GM23338 (cell line): Measurements from ENCODE around the gene KPTN. TPM values are rescaled to one million over a fixed set of nuclear protein-coding genes. Genes with fewer than 3 reads are reported as not detected.

Experiments
- ATAC-seq: fragments of 200-7000 bp; cut with Tn5 transposase; 3 replicates; pipeline ENCODE4 v1.9.1; 2020
- DNase-seq: peaks from one replicate; pipeline ENCODE4 v3.0.0-alpha.2; 2015; ENCODE audit warnings: low spot score
- H2AFZ ChIP-seq: fragments of 200-600 bp; sonication (generic); 2 replicates; pipeline ENCODE4 v1.8.0; 2016; ENCODE audit warnings: antibody characterized with exemption, mild to moderate bottlenecking, moderate library complexity
- H3F3A ChIP-seq: fragments of 200-600 bp; sonication (generic); replicated peaks from 2 replicates; pipeline ENCODE4 v1.8.0; 2017; ENCODE audit warnings: antibody characterized with exemption, mixed run types, low read depth
- H3K27ac ChIP-seq: fragments of 200-600 bp; sonication (generic); 2 replicates; pipeline ENCODE4 v1.6.1; 2016; ENCODE audit warnings: low read depth
- H3K27me3 ChIP-seq: fragments of 200-600 bp; sonication (generic); 2 replicates; pipeline ENCODE4 v1.8.0; 2016; ENCODE audit warnings: mild to moderate bottlenecking, mixed run types, moderate library complexity; ENCODE audit not compliant: insufficient read depth
- H3K36me3 ChIP-seq: fragments of 200-600 bp; sonication (generic); 2 replicates; pipeline ENCODE4 v1.8.0; 2016; ENCODE audit warnings: mild to moderate bottlenecking; ENCODE audit not compliant: insufficient read depth
- H3K4me1 ChIP-seq: fragments of 200-600 bp; sonication (generic); 2 replicates; pipeline ENCODE4 v1.8.0; 2016; ENCODE audit warnings: mild to moderate bottlenecking, moderate library complexity; ENCODE audit not compliant: insufficient read depth
- H3K4me2 ChIP-seq: fragments of 200-600 bp; sonication (generic); 2 replicates; pipeline ENCODE4 v1.7.1; 2017; ENCODE audit warnings: mixed run types
- H3K4me3 ChIP-seq: fragments of 200-600 bp; sonication (generic); 2 replicates; pipeline ENCODE4 v1.6.1; 2016; ENCODE audit warnings: mixed run types
- H3K79me2 ChIP-seq: fragments of 200-600 bp; sonication (generic); replicated peaks from 2 replicates; pipeline ENCODE4 v1.8.0; 2017; ENCODE audit warnings: mild to moderate bottlenecking; ENCODE audit not compliant: insufficient read depth
- H3K9me2 ChIP-seq: fragments of 200-600 bp; sonication (generic); 2 replicates; pipeline ENCODE4 v1.8.0; 2017; ENCODE audit not compliant: insufficient read depth
- H4K20me1 ChIP-seq: fragments of 200-600 bp; sonication (generic); replicated peaks from 2 replicates; pipeline ENCODE4 v1.8.0; 2017; ENCODE audit warnings: mild to moderate bottlenecking; ENCODE audit not compliant: insufficient read depth
- H3K27ac Mint-ChIP-seq: 2 replicates; pipeline ENCODE4 v1.8.0; 2020; ENCODE audit warnings: inconsistent platforms, mild to moderate bottlenecking, moderate library complexity, mixed read lengths
- H3K27me3 Mint-ChIP-seq: 3 replicates; pipeline ENCODE4 v1.8.0; 2022; ENCODE audit warnings: low read depth, mild to moderate bottlenecking, moderate library complexity, mixed read lengths, inconsistent platforms; ENCODE audit not compliant: insufficient read depth, poor library complexity
- H3K36me3 Mint-ChIP-seq: 3 replicates; pipeline ENCODE4 v1.8.0; 2021; ENCODE audit warnings: low read depth, mild to moderate bottlenecking, inconsistent platforms, moderate library complexity, mixed read lengths
- H3K4me1 Mint-ChIP-seq: 3 replicates; pipeline ENCODE4 v1.8.0; 2020; ENCODE audit warnings: mild to moderate bottlenecking, inconsistent platforms, mixed read lengths
- H3K4me3 Mint-ChIP-seq: 3 replicates; pipeline ENCODE4 v1.8.0; 2021; ENCODE audit warnings: moderate library complexity, mild to moderate bottlenecking, inconsistent platforms, mixed read lengths
- H3K9me3 Mint-ChIP-seq: 3 replicates; pipeline ENCODE4 v1.8.0; 2020; ENCODE audit warnings: moderate library complexity, mild to moderate bottlenecking, inconsistent platforms, mixed read lengths
- CREB1 ChIP-seq: fragments of 250-450 bp; sonication (Bioruptor Pico); IDR thresholded peaks from 2 replicates; pipeline ENCODE4 v1.5.0; 2020; ENCODE audit warnings: low read depth, mild to moderate bottlenecking, moderate library complexity
- EZH2 ChIP-seq: fragments of 200-600 bp; sonication (generic); IDR thresholded peaks from one replicate; pipeline ENCODE4 v1.8.0; 2017; ENCODE audit warnings: antibody characterized with exemption, mild to moderate bottlenecking, low read depth; ENCODE audit not compliant: unreplicated experiment
- JUNB ChIP-seq: IDR thresholded peaks from one replicate; pipeline ENCODE4 v1.6.1; 2016; ENCODE audit warnings: antibody characterized with exemption; ENCODE audit not compliant: unreplicated experiment
- NANOG ChIP-seq: IDR thresholded peaks from 2 replicates; pipeline ENCODE4 v1.6.1; 2016; ENCODE audit warnings: antibody characterized with exemption, borderline replicate concordance
- STAT1 ChIP-seq: IDR thresholded peaks from one replicate; pipeline ENCODE4 v1.6.1; 2016; ENCODE audit warnings: antibody characterized with exemption; ENCODE audit not compliant: unreplicated experiment
- polyA plus RNA-seq: library from polyadenylated mRNA; unstranded; fragments of >200 nt; fragmentation: Nextera tagmentation; extraction: Ambion mirVana; gene quantifications from 2 replicates; pipeline ENCODE4 v1.2.1, GENCODE V29; 2016
- total RNA-seq: library from RNA; depleted of rRNA; stranded (reverse); fragments of >200 nt; shearing (Covaris generic); gene quantifications from 2 replicates; pipeline ENCODE4 v1.2.3, GENCODE V29; 2014
- TF ChIP-seq, protein P1 (sequence below): IDR thresholded peaks from 2 replicates; pipeline ENCODE4 v1.6.1; 2016; ENCODE audit warnings: antibody characterized with exemption
- TF ChIP-seq, protein P2 (sequence below): fragments of 250-450 bp; sonication (Bioruptor Pico); IDR thresholded peaks from 2 replicates; pipeline ENCODE4 v1.5.0; 2020; ENCODE audit warnings: mild to moderate bottlenecking, moderate library complexity

Gene KPTN
- total and polyA plus RNA-seq, 2 experiments from 2014 or later, result 19.8 to 26.2 TPM

DNA sequence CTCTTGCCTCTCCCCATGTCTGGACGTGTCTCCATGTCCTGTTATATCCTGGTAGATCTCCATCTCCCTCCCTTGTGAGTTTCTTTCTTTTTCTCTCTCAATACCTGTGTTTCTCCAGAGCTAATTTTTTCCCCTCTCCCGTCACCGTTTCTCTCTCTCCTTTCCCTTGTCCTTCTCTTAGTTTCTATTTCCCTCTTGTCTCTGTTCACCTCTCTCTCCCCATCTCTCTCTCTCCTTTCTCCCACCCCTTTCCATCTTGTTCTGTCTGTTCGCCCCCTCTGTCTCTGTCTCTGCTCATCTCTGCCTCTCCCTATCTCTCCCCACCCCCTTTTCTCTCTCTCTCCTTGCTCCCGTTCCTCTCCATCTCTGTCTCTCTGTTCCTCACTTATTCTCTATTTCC, 25.3 kb downstream of the KPTN start (continued):
- TF ChIP-seq, protein P1, sequence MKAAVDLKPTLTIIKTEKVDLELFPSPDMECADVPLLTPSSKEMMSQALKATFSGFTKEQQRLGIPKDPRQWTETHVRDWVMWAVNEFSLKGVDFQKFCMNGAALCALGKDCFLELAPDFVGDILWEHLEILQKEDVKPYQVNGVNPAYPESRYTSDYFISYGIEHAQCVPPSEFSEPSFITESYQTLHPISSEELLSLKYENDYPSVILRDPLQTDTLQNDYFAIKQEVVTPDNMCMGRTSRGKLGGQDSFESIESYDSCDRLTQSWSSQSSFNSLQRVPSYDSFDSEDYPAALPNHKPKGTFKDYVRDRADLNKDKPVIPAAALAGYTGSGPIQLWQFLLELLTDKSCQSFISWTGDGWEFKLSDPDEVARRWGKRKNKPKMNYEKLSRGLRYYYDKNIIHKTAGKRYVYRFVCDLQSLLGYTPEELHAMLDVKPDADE, result no peak
- TF ChIP-seq STAT1 (no peak), EZH2 (no peak), CREB1 (CRISPR knock-in tag) (no peak), JUNB (no peak), NANOG (no peak)
- TF ChIP-seq, protein P2, sequence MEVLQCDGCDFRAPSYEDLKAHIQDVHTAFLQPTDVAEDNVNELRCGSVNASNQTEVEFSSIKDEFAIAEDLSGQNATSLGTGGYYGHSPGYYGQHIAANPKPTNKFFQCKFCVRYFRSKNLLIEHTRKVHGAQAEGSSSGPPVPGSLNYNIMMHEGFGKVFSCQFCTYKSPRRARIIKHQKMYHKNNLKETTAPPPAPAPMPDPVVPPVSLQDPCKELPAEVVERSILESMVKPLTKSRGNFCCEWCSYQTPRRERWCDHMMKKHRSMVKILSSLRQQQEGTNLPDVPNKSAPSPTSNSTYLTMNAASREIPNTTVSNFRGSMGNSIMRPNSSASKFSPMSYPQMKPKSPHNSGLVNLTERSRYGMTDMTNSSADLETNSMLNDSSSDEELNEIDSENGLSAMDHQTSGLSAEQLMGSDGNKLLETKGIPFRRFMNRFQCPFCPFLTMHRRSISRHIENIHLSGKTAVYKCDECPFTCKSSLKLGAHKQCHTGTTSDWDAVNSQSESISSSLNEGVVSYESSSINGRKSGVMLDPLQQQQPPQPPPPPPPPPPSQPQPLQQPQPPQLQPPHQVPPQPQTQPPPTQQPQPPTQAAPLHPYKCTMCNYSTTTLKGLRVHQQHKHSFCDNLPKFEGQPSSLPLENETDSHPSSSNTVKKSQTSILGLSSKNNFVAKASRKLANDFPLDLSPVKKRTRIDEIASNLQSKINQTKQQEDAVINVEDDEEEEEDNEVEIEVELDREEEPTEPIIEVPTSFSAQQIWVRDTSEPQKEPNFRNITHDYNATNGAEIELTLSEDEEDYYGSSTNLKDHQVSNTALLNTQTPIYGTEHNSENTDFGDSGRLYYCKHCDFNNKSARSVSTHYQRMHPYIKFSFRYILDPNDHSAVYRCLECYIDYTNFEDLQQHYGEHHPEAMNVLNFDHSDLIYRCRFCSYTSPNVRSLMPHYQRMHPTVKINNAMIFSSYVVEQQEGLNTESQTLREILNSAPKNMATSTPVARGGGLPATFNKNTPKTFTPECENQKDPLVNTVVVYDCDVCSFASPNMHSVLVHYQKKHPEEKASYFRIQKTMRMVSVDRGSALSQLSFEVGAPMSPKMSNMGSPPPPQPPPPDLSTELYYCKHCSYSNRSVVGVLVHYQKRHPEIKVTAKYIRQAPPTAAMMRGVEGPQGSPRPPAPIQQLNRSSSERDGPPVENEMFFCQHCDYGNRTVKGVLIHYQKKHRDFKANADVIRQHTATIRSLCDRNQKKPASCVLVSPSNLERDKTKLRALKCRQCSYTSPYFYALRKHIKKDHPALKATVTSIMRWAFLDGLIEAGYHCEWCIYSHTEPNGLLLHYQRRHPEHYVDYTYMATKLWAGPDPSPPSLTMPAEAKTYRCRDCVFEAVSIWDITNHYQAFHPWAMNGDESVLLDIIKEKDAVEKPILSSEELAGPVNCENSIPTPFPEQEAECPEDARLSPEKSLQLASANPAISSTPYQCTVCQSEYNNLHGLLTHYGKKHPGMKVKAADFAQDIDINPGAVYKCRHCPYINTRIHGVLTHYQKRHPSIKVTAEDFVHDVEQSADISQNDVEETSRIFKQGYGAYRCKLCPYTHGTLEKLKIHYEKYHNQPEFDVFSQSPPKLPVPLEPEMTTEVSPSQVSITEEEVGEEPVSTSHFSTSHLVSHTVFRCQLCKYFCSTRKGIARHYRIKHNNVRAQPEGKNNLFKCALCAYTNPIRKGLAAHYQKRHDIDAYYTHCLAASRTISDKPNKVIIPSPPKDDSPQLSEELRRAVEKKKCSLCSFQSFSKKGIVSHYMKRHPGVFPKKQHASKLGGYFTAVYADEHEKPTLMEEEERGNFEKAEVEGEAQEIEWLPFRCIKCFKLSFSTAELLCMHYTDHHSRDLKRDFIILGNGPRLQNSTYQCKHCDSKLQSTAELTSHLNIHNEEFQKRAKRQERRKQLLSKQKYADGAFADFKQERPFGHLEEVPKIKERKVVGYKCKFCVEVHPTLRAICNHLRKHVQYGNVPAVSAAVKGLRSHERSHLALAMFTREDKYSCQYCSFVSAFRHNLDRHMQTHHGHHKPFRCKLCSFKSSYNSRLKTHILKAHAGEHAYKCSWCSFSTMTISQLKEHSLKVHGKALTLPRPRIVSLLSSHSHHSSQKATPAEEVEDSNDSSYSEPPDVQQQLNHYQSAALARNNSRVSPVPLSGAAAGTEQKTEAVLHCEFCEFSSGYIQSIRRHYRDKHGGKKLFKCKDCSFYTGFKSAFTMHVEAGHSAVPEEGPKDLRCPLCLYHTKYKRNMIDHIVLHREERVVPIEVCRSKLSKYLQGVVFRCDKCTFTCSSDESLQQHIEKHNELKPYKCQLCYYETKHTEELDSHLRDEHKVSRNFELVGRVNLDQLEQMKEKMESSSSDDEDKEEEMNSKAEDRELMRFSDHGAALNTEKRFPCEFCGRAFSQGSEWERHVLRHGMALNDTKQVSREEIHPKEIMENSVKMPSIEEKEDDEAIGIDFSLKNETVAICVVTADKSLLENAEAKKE (CRISPR knock-in tag), result no peak

DNA sequence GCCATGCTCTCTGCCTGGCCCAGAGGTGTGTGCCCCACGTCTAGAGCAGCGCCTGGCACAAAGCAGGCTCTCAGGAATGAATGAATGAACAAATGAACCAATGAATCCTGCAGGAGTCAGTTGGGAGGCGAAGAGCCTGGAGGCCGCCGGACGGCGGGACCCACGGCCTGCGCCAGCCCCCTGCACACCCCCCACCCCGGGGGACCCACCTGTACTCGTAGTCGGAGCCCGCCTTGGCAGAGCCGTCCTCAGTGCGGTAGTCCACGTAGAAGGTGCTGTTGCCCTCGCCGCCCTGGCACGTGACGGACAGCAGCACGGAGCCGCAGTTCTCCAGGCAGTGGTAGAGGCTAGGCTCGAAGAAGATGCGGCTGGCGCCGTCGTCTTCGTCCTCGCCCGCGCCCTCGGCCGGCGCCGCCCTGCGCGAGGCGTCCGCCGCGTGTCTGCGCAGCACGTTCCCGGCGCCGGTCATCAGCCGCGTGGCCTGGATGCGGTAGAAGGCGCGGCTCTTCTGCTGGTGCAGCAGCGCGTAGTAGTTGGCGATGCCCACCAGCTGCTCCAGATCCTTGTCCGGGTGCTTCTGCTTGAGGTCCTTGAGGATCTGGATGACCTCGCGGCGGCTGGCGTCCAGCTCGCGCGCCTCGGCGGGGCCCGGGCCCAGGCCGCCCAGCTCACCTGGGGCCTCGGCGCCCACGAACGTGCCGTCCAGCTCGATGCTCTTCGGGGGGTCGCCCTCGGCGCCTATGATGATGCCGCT, 27.1 kb downstream of the KPTN start:
- Mint-ChIP-seq H3K27ac (no peak overlapping the region), H3K4me1 (no peaks in the 10 kb centered on the region; the same call in 2 of the 3 replicates), H3K9me3 (no peaks in the 10 kb centered on the region), H3K36me3 (peaks cover 19% of the 10 kb centered on the region), H3K27me3 (no peaks in the 10 kb centered on the region), H3K4me3 (no peak overlapping the region; the same call in 2 of the 3 replicates)
- Histone ChIP-seq H3K9me2 (no peaks in the 10 kb centered on the region), H3K27ac (no peak overlapping the region), H4K20me1 (0 out of 2 replicates have a peak, but pooled peaks cover 4% of the 10 kb centered on the region), H3K79me2 (no peaks in the 10 kb centered on the region), H3K27me3 (peaks cover 41% of the 10 kb centered on the region), H3K36me3 (no peaks in the 10 kb centered on the region; the same call in 1 of the 2 replicates), H3F3A (0 out of 2 replicates have a peak, but pooled peaks cover 5% of the 10 kb centered on the region), H3K4me2 (peak overlapping the region; percentile 77), H2AFZ (no peak overlapping the region; the same call in 1 of the 2 replicates), H3K4me3 (peak overlapping the region; percentile 49), H3K4me1 (peaks cover 3% of the 10 kb centered on the region; the same call in 1 of the 2 replicates)
- peak; percentile 50 for DNase-seq
- ATAC-seq, result peak; percentile 57
- TF ChIP-seq, protein P2 (CRISPR knock-in tag), result no peak
- no peak for TF ChIP-seq JUNB
- TF ChIP-seq STAT1, result no peak
